ENCODE results near the gene NDUFB6. TPM values are rescaled to one million over a fixed set of nuclear protein-coding genes. Genes with fewer than 3 reads are reported as not detected.

Gene NDUFB6
- total and polyA plus RNA-seq, 4 donors = 22.3 to 118 (median 32.5) TPM

DNA sequence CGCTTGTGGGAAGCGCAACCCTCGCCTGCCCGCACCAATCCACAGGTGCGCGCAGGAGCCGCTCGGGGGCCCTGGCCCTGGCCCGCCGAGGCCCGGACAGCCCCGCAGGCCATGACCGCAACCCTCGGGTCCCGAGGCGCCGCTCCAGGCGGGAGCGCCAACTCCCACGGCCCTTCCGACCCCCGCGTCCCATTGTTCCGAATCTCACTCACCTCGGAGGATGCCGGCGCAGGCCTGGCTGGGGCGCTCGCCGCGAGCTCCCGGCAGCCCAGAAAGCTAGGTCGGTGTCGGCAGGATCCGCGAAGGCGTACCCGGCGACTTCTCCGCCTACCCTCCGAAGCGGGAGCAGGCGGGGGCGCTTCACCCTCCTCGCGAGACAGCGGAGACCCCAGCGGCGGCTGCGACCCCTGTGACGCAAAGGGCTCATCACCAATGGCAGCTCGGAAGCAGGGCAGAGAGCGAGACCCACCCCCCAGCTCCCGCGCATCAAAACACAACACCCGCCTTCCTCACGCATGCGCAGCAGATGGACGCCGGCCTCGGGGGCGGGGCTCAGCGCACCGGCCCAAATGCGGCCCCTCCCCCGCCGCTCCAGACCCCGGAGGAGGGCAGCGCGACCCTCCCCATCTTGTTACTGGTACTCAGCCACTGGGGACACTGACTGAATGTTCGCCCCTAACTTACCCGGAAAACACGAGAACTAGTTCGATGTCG is 22.2 kb downstream of the NDUFB6 start:
- peaks cover 0 to 2% (median 0%) of the 10 kb centered on the region in 4 donors for H3K36me3 ChIP-seq (ENCODE audit: control insufficient read depth in 4 of 4, insufficient read depth in 3 of 4, low read depth in 1 of 4, low read length in 3 of 4)
- DNase-seq (ENCODE audit: low spot score) = peak; percentile 96
- under 1% methylated on average over 75 of the region's 75 CpGs for WGBS
- peak overlapping the region; percentile 96 to 99 for H3K9ac ChIP-seq (ENCODE audit: low read depth in 1 of 2, low read length in 2 of 2)
- peak overlapping the region; percentile 69 to 94 (median 70) for H3K4me3 ChIP-seq (ENCODE audit: low read depth in 1 of 3, low read length in 3 of 3)
- H3K4me1 ChIP-seq (ENCODE audit: control insufficient read depth in 4 of 4, insufficient read depth in 4 of 4, low read length in 3 of 4) = peaks cover 2 to 30% (median 13%) of the 10 kb centered on the region in 4 donors
- no peaks in the 10 kb centered on the region for H3K27me3 ChIP-seq (ENCODE audit: control insufficient read depth in 4 of 4, insufficient read depth in 4 of 4, low read length in 3 of 4)
- H3K9me3 ChIP-seq (ENCODE audit: control insufficient read depth in 4 of 4, low read length in 3 of 4) = no peaks in the 10 kb centered on the region
- TF ChIP-seq EGR1 (IDR thresholded peaks at IDR 0.05; ENCODE audit: low read depth in 2 of 2) (no peak), HNF4A (conservative IDR thresholded peaks at IDR 0.05) (no peak), FOXA1 (IDR thresholded peaks at IDR 0.05) (no peak), HNF4G (IDR thresholded peaks at IDR 0.05) (no peak), NR2F2 (IDR thresholded peaks at IDR 0.05) (no peak), GABPA (IDR thresholded peaks at IDR 0.05 in 1 of 2, conservative IDR thresholded peaks at IDR 0.05 in 1 of 2) (peak in 1 of 2 donors; percentile 23), YY1 (IDR thresholded peaks at IDR 0.05) (peak; percentile 48), RAD21 (IDR thresholded peaks at IDR 0.05) (no peak), SP1 (IDR thresholded peaks at IDR 0.05) (no peak), JUND (IDR thresholded peaks at IDR 0.05) (no peak), RXRA (IDR thresholded peaks at IDR 0.05) (peak in 1 of 2 donors; percentile 6)
- TF ChIP-seq, protein P1, sequence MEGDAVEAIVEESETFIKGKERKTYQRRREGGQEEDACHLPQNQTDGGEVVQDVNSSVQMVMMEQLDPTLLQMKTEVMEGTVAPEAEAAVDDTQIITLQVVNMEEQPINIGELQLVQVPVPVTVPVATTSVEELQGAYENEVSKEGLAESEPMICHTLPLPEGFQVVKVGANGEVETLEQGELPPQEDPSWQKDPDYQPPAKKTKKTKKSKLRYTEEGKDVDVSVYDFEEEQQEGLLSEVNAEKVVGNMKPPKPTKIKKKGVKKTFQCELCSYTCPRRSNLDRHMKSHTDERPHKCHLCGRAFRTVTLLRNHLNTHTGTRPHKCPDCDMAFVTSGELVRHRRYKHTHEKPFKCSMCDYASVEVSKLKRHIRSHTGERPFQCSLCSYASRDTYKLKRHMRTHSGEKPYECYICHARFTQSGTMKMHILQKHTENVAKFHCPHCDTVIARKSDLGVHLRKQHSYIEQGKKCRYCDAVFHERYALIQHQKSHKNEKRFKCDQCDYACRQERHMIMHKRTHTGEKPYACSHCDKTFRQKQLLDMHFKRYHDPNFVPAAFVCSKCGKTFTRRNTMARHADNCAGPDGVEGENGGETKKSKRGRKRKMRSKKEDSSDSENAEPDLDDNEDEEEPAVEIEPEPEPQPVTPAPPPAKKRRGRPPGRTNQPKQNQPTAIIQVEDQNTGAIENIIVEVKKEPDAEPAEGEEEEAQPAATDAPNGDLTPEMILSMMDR (IDR thresholded peaks at IDR 0.05; ENCODE audit: low read depth, low read length, missing input control) = no peak
- TF ChIP-seq, protein P2, sequence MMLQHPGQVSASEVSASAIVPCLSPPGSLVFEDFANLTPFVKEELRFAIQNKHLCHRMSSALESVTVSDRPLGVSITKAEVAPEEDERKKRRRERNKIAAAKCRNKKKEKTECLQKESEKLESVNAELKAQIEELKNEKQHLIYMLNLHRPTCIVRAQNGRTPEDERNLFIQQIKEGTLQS (IDR thresholded peaks at IDR 0.05) = no peak
- TF ChIP-seq, protein P3, sequence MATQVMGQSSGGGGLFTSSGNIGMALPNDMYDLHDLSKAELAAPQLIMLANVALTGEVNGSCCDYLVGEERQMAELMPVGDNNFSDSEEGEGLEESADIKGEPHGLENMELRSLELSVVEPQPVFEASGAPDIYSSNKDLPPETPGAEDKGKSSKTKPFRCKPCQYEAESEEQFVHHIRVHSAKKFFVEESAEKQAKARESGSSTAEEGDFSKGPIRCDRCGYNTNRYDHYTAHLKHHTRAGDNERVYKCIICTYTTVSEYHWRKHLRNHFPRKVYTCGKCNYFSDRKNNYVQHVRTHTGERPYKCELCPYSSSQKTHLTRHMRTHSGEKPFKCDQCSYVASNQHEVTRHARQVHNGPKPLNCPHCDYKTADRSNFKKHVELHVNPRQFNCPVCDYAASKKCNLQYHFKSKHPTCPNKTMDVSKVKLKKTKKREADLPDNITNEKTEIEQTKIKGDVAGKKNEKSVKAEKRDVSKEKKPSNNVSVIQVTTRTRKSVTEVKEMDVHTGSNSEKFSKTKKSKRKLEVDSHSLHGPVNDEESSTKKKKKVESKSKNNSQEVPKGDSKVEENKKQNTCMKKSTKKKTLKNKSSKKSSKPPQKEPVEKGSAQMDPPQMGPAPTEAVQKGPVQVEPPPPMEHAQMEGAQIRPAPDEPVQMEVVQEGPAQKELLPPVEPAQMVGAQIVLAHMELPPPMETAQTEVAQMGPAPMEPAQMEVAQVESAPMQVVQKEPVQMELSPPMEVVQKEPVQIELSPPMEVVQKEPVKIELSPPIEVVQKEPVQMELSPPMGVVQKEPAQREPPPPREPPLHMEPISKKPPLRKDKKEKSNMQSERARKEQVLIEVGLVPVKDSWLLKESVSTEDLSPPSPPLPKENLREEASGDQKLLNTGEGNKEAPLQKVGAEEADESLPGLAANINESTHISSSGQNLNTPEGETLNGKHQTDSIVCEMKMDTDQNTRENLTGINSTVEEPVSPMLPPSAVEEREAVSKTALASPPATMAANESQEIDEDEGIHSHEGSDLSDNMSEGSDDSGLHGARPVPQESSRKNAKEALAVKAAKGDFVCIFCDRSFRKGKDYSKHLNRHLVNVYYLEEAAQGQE (IDR thresholded peaks at IDR 0.05) = peak; percentile 47
- TF ChIP-seq, protein P4, sequence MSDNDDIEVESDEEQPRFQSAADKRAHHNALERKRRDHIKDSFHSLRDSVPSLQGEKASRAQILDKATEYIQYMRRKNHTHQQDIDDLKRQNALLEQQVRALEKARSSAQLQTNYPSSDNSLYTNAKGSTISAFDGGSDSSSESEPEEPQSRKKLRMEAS (IDR thresholded peaks at IDR 0.05) = no peak
- TF ChIP-seq, protein P5, sequence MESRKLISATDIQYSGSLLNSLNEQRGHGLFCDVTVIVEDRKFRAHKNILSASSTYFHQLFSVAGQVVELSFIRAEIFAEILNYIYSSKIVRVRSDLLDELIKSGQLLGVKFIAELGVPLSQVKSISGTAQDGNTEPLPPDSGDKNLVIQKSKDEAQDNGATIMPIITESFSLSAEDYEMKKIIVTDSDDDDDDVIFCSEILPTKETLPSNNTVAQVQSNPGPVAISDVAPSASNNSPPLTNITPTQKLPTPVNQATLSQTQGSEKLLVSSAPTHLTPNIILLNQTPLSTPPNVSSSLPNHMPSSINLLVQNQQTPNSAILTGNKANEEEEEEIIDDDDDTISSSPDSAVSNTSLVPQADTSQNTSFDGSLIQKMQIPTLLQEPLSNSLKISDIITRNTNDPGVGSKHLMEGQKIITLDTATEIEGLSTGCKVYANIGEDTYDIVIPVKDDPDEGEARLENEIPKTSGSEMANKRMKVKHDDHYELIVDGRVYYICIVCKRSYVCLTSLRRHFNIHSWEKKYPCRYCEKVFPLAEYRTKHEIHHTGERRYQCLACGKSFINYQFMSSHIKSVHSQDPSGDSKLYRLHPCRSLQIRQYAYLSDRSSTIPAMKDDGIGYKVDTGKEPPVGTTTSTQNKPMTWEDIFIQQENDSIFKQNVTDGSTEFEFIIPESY (IDR thresholded peaks at IDR 0.05) = peak; percentile 88
- peak overlapping the region; percentile 94 to 97 for H3K27ac ChIP-seq (ENCODE audit: low read depth in 1 of 2, low read length in 2 of 2)
